Erythroblast (primary cell): Measurements from ENCODE around the gene GALNT5.

Experiments
- GATA1 ChIP-seq: IDR thresholded peaks from 2 replicates; pipeline ENCODE4 v1.6.1; 2011; ENCODE audit warnings: low read depth, mild to moderate bottlenecking, control low read depth, low read length, moderate library complexity
- POLR2A ChIP-seq: IDR thresholded peaks from 2 replicates; pipeline ENCODE4 v1.6.1; 2011; ENCODE audit warnings: mild to moderate bottlenecking, low read length

- TF ChIP-seq POLR2A (no peak), GATA1 (no peak)
These were observed 6.6 kb downstream of the GALNT5 start for GRCh38 chr2:157264099-157264498.
